Endothelial cell of umbilical vein (primary cell): ENCODE results near the gene ARHGAP21. TPM values are rescaled to one million over a fixed set of nuclear protein-coding genes. Genes with fewer than 3 reads are reported as not detected.

Experiments used
- BruUV-seq: library from RNA; stranded (reverse); fragments of 400-500 nt; replicated peaks from 2 replicates; lab custom pipeline; 2021; lab: Mats Ljungman, UMichigan
- CTCF ChIA-PET: fragments of 300-600, 350-600 bp; sonication (Branson Sonifier 250); formaldehyde crosslinking; loops from one replicate; lab custom pipeline; 2021; ENCODE audit warnings: antibody characterized with exemption, inconsistent platforms; lab: Charles Lee
- POLR2A ChIA-PET: fragments of 300-600, 350-600 bp; sonication (Branson Sonifier 250); formaldehyde crosslinking; loops from one replicate; lab custom pipeline; 2021; ENCODE audit warnings: antibody characterized with exemption, inconsistent platforms; lab: Charles Lee
- DNase-seq: peaks from one replicate; pipeline ENCODE4 v3.0.0-alpha.2; 2011; ENCODE audit warnings: low read depth, low spot score
- FAIRE-seq: peaks from 2 replicates; lab custom pipeline; 2011; peaks lifted over from hg19 to GRCh38; lab: Jason Lieb, UNC
- H2AFZ ChIP-seq: 2 replicates; pipeline ENCODE4 v1.6.0; 2012; ENCODE audit warnings: low read depth, low read length, control low read depth, inconsistent platforms
- H3K27ac ChIP-seq: 2 replicates; pipeline ENCODE4 v1.5.1; 2011; ENCODE audit warnings: low read depth, mild to moderate bottlenecking, control low read depth, low read length, moderate library complexity; ENCODE audit not compliant: insufficient read depth
- H3K27me3 ChIP-seq, 2 experiments: 2 replicates each; pipeline versions ENCODE4 v1.6.0 to v1.6.1; 2011; ENCODE audit warnings: low read length in 2 of 2, mixed read lengths in 1 of 2; ENCODE audit not compliant: control insufficient read depth in 2 of 2, insufficient read depth in 2 of 2
- H3K36me3 ChIP-seq, 2 experiments: 2 replicates in 1 of 2; 3 replicates in 1 of 2; pipeline ENCODE4 v1.5.1; 2011; ENCODE audit warnings: low read length in 2 of 2, mild to moderate bottlenecking in 1 of 2, moderate library complexity in 1 of 2; ENCODE audit not compliant: control insufficient read depth in 2 of 2, insufficient read depth in 2 of 2; ENCODE audit errors: extremely low read depth in 1 of 2
- H3K4me1 ChIP-seq: 3 replicates; pipeline ENCODE4 v1.5.1; 2011; ENCODE audit warnings: mild to moderate bottlenecking, low read length; ENCODE audit not compliant: control insufficient read depth, insufficient read depth; ENCODE audit errors: extremely low read depth
- H3K4me2 ChIP-seq: 2 replicates; pipeline ENCODE4 v1.6.1; 2011; ENCODE audit warnings: low read length, control low read depth, mixed read lengths; ENCODE audit not compliant: insufficient read depth
- H3K4me3 ChIP-seq, 3 experiments: fragments of 200-600 bp in 1 of 3; sonication (generic), shearing (Covaris generic) in 1 of 3; replicated peaks in 1 of 3; 2 replicates each; pipeline ENCODE4 v1.5.1; 2011 to 2016; ENCODE audit warnings: control low read depth in 3 of 3, low read length in 3 of 3, mild to moderate bottlenecking in 2 of 3, inconsistent platforms in 1 of 3, low read depth in 1 of 3, moderate library complexity in 1 of 3; ENCODE audit not compliant: insufficient read depth in 1 of 3
- H3K79me2 ChIP-seq: 2 replicates; pipeline ENCODE4 v1.6.0; 2012; ENCODE audit warnings: low read length, inconsistent platforms; ENCODE audit not compliant: control insufficient read depth, insufficient read depth
- H3K9ac ChIP-seq: replicated peaks from 2 replicates; pipeline ENCODE3; 2011; ENCODE audit warnings: low read length, control low read depth; ENCODE audit not compliant: insufficient read depth; ENCODE audit errors: extremely low read depth
- H3K9me1 ChIP-seq: replicated peaks from 3 replicates; pipeline ENCODE4 v1.6.0; 2011; ENCODE audit warnings: mild to moderate bottlenecking, low read length; ENCODE audit not compliant: control insufficient read depth, insufficient read depth; ENCODE audit errors: extremely low read depth
- H3K9me3 ChIP-seq: replicated peaks from 2 replicates; pipeline ENCODE4 v1.5.1; 2012; ENCODE audit warnings: low read length, inconsistent platforms; ENCODE audit not compliant: control insufficient read depth, insufficient read depth
- H4K20me1 ChIP-seq: replicated peaks from 2 replicates; pipeline ENCODE3; 2011; ENCODE audit warnings: mild to moderate bottlenecking, low read length; ENCODE audit not compliant: control insufficient read depth, insufficient read depth; ENCODE audit errors: extremely low read depth
- CTCF ChIP-seq, 2 donors: IDR thresholded peaks; 1 replicate in 1 of 2; 2 replicates in 1 of 2; pipeline ENCODE4 v1.5.1; 2011; ENCODE audit warnings: low read length in 2 of 2, mild to moderate bottlenecking in 2 of 2, moderate library complexity in 2 of 2, control low read depth in 1 of 2, inconsistent platforms in 1 of 2, low read depth in 1 of 2; ENCODE audit not compliant: insufficient read depth in 1 of 2; ENCODE audit errors: extremely low read depth in 1 of 2
- EZH2 ChIP-seq: IDR thresholded peaks from 2 replicates; pipeline ENCODE4 v1.6.1; 2012; ENCODE audit warnings: borderline replicate concordance, low read depth, mild to moderate bottlenecking, moderate library complexity, low read length, inconsistent platforms; ENCODE audit not compliant: severe bottlenecking
- FOS ChIP-seq: IDR thresholded peaks from 2 replicates; pipeline ENCODE4 v1.6.1; 2011; ENCODE audit warnings: mild to moderate bottlenecking, low read length, moderate library complexity, borderline replicate concordance; ENCODE audit not compliant: insufficient read depth
- GATA2 ChIP-seq: IDR thresholded peaks from 2 replicates; pipeline ENCODE4 v1.7.0; 2011; ENCODE audit warnings: low read depth, mild to moderate bottlenecking, moderate library complexity, mixed read lengths, low read length; ENCODE audit not compliant: insufficient read length, insufficient read depth
- JUN ChIP-seq: IDR thresholded peaks from 2 replicates; pipeline ENCODE4 v1.6.1; 2011; ENCODE audit warnings: borderline replicate concordance, low read depth; ENCODE audit not compliant: insufficient read length, insufficient read depth
- MAX ChIP-seq: IDR thresholded peaks from 2 replicates; pipeline ENCODE4 v1.6.1; 2011; ENCODE audit not compliant: insufficient read depth, insufficient read length
- MYC ChIP-seq: IDR thresholded peaks from one replicate; pipeline ENCODE4 v1.6.1; 2011; ENCODE audit warnings: mild to moderate bottlenecking, low read depth, low read length
- POLR2A ChIP-seq: IDR thresholded peaks from 2 replicates; pipeline ENCODE4 v1.6.1; 2012; ENCODE audit warnings: low read depth, mild to moderate bottlenecking, control low read depth, low read length
- POLR2AphosphoS5 ChIP-seq: IDR thresholded peaks from 2 replicates; pipeline ENCODE4 v1.6.1; 2012; ENCODE audit warnings: low read depth, mild to moderate bottlenecking, control low read depth, low read length, moderate library complexity; ENCODE audit not compliant: insufficient read depth
- dilution Hi-C: fragments of 300-500 bp; cut with MboI; formaldehyde crosslinking; loops from one replicate; pipeline ENCODE4 v1.15.0; 2019; ENCODE audit warnings: low sequenced_read_pairs; ENCODE audit not compliant: extremely low pct_ligation_motif_present
- intact Hi-C: fragments of 100-400 bp; cut with micrococcal nuclease; formaldehyde crosslinking; loops from one replicate; pipeline ENCODE4 v1.10.0; 2022
- polyA plus RNA-seq, 4 experiments: library from polyadenylated mRNA; depleted of rRNA in 3 of 4; stranded (reverse) in 3 of 4; unstranded in 1 of 4; fragments of >200 nt; gene quantifications; 2 replicates each; pipeline versions ENCODE4 v1.2.1 to v1.2.3, GENCODE V29; 2011 to 2012; ENCODE audit warnings: missing spikeins in 1 of 4
- total RNA-seq: library from RNA; stranded (reverse); gene quantifications from 2 replicates; pipeline ENCODE4 v1.2.3, GENCODE V29; 2021

ARHGAP21 gene
- total and polyA plus RNA-seq, 2 donors (not counting 3 experiments of a cell fraction or from before 2014, with no cell fraction given), result 29.5 to 97.8 TPM

- Histone ChIP-seq H3K79me2 (no peaks in the 10 kb centered on the region), H3K9me3 (no peaks in the 10 kb centered on the region), H3K4me3 (no peak overlapping the region), H3K4me2 (no peak overlapping the region), H3K9ac (no peak overlapping the region), H3K36me3 (no peaks in the 10 kb centered on the region), H3K9me1 (no peaks in the 10 kb centered on the region), H4K20me1 (no peaks in the 10 kb centered on the region), H2AFZ (no peak overlapping the region), H3K27ac (no peak overlapping the region), H3K27me3 (no peaks in the 10 kb centered on the region), H3K4me1 (no peaks in the 10 kb centered on the region)
- TF ChIP-seq GATA2, result no peak
- dilution Hi-C loops (no loop called here), intact Hi-C loops (no loop called here)
- no TSS peak for BruUV-seq
- ChIA-PET CTCF (interaction anchor here (0.7 to 0.9 kb wide), 2 partner anchors 10 to 109 kb away, joined by 3 read pairs; no protein-coding TSS in a partner anchor), POLR2A (no interaction called here)
- DNase-seq, result no peak
- no peak for FAIRE-seq
Observed at GRCh38 chr10:24751716-24752115, 28.0 kb upstream of the ARHGAP21 start.

GRCh38 chr10:24750695-24751094 lies 27.0 kb upstream of the ARHGAP21 start:
- POLR2A ChIA-PET, result no interaction called here

More at GRCh38 chr10:24750695-24751094, 27.0 kb upstream of the ARHGAP21 start:
- Histone ChIP-seq H3K4me2 (no peak overlapping the region), H3K36me3 (no peaks in the 10 kb centered on the region), H4K20me1 (no peaks in the 10 kb centered on the region), H3K79me2 (no peaks in the 10 kb centered on the region), H3K9ac (no peak overlapping the region), H3K4me1 (no peaks in the 10 kb centered on the region), H2AFZ (no peak overlapping the region), H3K4me3 (no peak overlapping the region), H3K27me3 (no peaks in the 10 kb centered on the region), H3K9me1 (no peaks in the 10 kb centered on the region), H3K27ac (no peak overlapping the region), H3K9me3 (no peaks in the 10 kb centered on the region)
- no peak for FAIRE-seq
- dilution Hi-C loops, result no loop called here
- CTCF ChIA-PET, result no interaction called here
- no peak for TF ChIP-seq MAX
- TF ChIP-seq POLR2A, result no peak
- TF ChIP-seq POLR2AphosphoS5, result no peak
- TF ChIP-seq GATA2, result no peak
- TF ChIP-seq MYC, result no peak
- TF ChIP-seq EZH2, result no peak
- TF ChIP-seq FOS, result no peak
- TF ChIP-seq JUN, result no peak
- no peak for TF ChIP-seq CTCF (IDR thresholded peaks at IDR 0.05; ENCODE audit: extremely low read depth in 1 of 2, insufficient read depth in 1 of 2, low read depth in 1 of 2, low read length in 2 of 2)
- intact Hi-C loops, result no loop called here
- no peak for DNase-seq
- no TSS peak for BruUV-seq
